GM12892 (cell line): Measurements from ENCODE around the gene ASCC3.
A peak's percentile ranks its signal among the peaks of the same experiment; 100 is the strongest.
"Not testable (repeated sequence)": the region's sequence is repeated elsewhere in the genome, so short reads cannot be mapped to it uniquely, and the experiment has no call there.

Experiments
- DNase-seq: peaks from one replicate; pipeline ENCODE4 v3.0.0; 2011; ENCODE audit not compliant: insufficient read length
- FAIRE-seq: peaks from 2 replicates; lab custom pipeline; 2011; peaks lifted over from hg19 to GRCh38; lab: Jason Lieb, UNC
- POLR2A ChIP-seq: IDR thresholded peaks from 2 replicates; pipeline ENCODE4 v1.6.1; 2011; ENCODE audit warnings: low read depth, low read length, control low read depth
- POLR2AphosphoS5 ChIP-seq: IDR thresholded peaks from 2 replicates; pipeline ENCODE4 v1.6.1; 2011; ENCODE audit warnings: low read depth, low read length, control low read depth
- TAF1 ChIP-seq: IDR thresholded peaks from 2 replicates; pipeline ENCODE4 v1.6.1; 2011; ENCODE audit warnings: low read depth, mild to moderate bottlenecking, control low read depth, low read length, borderline replicate concordance

ASCC3 gene

GRCh38 chr6:100901582-100901981 is 20.5 kb upstream of the ASCC3 start:
- DNase-seq (no peak), FAIRE-seq (no peak)
- TF ChIP-seq POLR2A (no peak), POLR2AphosphoS5 (no peak), TAF1 (no peak)

GRCh38 chr6:100899202-100899601 is 18.1 kb upstream of the ASCC3 start:
- no peak for DNase-seq
- FAIRE-seq = no peak
- TF ChIP-seq POLR2AphosphoS5 (no peak), POLR2A (no peak), TAF1 (no peak)

- DNase-seq = no peak
- FAIRE-seq = no peak
- TF ChIP-seq POLR2A = no peak
- no peak for TF ChIP-seq POLR2AphosphoS5
- no peak for TF ChIP-seq TAF1
These were observed 16.5 kb upstream of the ASCC3 start for GRCh38 chr6:100897671-100898070.

GRCh38 chr6:100893743-100894142 is 12.6 kb upstream of the ASCC3 start:
- no peak for DNase-seq
- TF ChIP-seq POLR2A = no peak
- no peak for TF ChIP-seq TAF1
- TF ChIP-seq POLR2AphosphoS5 = no peak
- no peak for FAIRE-seq

GRCh38 chr6:100892693-100893092 is 11.6 kb upstream of the ASCC3 start:
- FAIRE-seq (no peak), DNase-seq (no peak)
- TF ChIP-seq POLR2AphosphoS5 (no peak), POLR2A (no peak), TAF1 (no peak)

GRCh38 chr6:100892116-100892515 is 11.0 kb upstream of the ASCC3 start:
- no peak for FAIRE-seq
- TF ChIP-seq POLR2AphosphoS5 (no peak), POLR2A (no peak), TAF1 (no peak)
- DNase-seq = no peak

GRCh38 chr6:100891079-100891478 is 9.9 kb upstream of the ASCC3 start:
- TF ChIP-seq POLR2AphosphoS5 (no peak), POLR2A (no peak), TAF1 (no peak)
- FAIRE-seq (no peak), DNase-seq (no peak)

GRCh38 chr6:100890646-100891045 is 9.5 kb upstream of the ASCC3 start:
- FAIRE-seq, DNase-seq: not testable (repeated sequence)

GRCh38 chr6:100889351-100889750 is 8.2 kb upstream of the ASCC3 start:
- FAIRE-seq = no peak
- DNase-seq = no peak
- TF ChIP-seq POLR2A = no peak
- TF ChIP-seq POLR2AphosphoS5 = no peak
- TF ChIP-seq TAF1 = no peak

- no peak for FAIRE-seq
- no peak for DNase-seq
These were observed 4.9 kb upstream of the ASCC3 start for GRCh38 chr6:100886076-100886475.

GRCh38 chr6:100883347-100883746 is 2.2 kb upstream of the ASCC3 start:
- FAIRE-seq (no peak), DNase-seq (no peak)
- TF ChIP-seq TAF1 (no peak), POLR2A (no peak), POLR2AphosphoS5 (no peak)

More at GRCh38 chr6:100886076-100886475, 4.9 kb upstream of the ASCC3 start:
- TF ChIP-seq POLR2AphosphoS5 (no peak), TAF1 (no peak), POLR2A (no peak)

- no peak for DNase-seq
- no peak for TF ChIP-seq POLR2A
- no peak for TF ChIP-seq POLR2AphosphoS5
- no peak for TF ChIP-seq TAF1
- FAIRE-seq = peak; percentile 46
These were observed 545 bp upstream of the ASCC3 start for GRCh38 chr6:100881707-100882040.
